NB4 (cell line): ENCODE data around the gene NAT10.

ENCODE experiments used
- DNase-seq: peaks from one replicate; pipeline ENCODE4 v3.0.0; 2010; ENCODE audit warnings: low read depth
- H3K4me3 ChIP-seq: one replicate; pipeline ENCODE4 v1.5.1; 2011; ENCODE audit warnings: mild to moderate bottlenecking, low read depth, low read length, moderate library complexity
- MYC ChIP-seq: IDR thresholded peaks from 2 replicates; pipeline ENCODE4 v1.6.1; 2011; ENCODE audit warnings: low read depth, low read length
- POLR2A ChIP-seq: IDR thresholded peaks from 2 replicates; pipeline ENCODE4 v1.6.1; 2011; ENCODE audit warnings: mild to moderate bottlenecking; ENCODE audit not compliant: insufficient read length; ENCODE audit errors: extremely low read depth
- TF ChIP-seq, protein P1 (sequence below): IDR thresholded peaks from one replicate; pipeline ENCODE4 v1.5.1; 2012; ENCODE audit warnings: low read depth, low read length
- TF ChIP-seq, protein P2 (sequence below): IDR thresholded peaks from 2 replicates; pipeline ENCODE4 v1.6.1; 2011; ENCODE audit warnings: low read depth, low read length

NAT10 gene

DNA sequence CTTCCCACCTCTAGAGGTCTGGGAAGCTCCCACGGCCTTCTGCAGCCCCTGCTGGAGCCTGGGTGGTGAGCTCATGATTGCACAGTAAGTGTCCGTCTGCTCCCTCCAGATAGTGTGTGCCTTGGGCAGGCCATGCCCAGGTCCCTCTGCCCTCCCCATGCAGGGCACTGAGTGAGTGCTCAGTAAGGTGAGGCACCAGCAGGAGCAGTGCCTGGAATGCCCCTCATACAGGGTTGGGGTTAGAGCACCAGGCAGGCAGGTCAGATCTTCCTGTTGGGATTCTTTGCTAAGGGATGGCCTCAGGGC is 50.3 kb downstream of the NAT10 start:
- no peak for DNase-seq
- H3K4me3 ChIP-seq = no peak overlapping the region
- TF ChIP-seq, protein P1, sequence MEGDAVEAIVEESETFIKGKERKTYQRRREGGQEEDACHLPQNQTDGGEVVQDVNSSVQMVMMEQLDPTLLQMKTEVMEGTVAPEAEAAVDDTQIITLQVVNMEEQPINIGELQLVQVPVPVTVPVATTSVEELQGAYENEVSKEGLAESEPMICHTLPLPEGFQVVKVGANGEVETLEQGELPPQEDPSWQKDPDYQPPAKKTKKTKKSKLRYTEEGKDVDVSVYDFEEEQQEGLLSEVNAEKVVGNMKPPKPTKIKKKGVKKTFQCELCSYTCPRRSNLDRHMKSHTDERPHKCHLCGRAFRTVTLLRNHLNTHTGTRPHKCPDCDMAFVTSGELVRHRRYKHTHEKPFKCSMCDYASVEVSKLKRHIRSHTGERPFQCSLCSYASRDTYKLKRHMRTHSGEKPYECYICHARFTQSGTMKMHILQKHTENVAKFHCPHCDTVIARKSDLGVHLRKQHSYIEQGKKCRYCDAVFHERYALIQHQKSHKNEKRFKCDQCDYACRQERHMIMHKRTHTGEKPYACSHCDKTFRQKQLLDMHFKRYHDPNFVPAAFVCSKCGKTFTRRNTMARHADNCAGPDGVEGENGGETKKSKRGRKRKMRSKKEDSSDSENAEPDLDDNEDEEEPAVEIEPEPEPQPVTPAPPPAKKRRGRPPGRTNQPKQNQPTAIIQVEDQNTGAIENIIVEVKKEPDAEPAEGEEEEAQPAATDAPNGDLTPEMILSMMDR = no peak
- TF ChIP-seq MYC (no peak), POLR2A (no peak)
- TF ChIP-seq, protein P2, sequence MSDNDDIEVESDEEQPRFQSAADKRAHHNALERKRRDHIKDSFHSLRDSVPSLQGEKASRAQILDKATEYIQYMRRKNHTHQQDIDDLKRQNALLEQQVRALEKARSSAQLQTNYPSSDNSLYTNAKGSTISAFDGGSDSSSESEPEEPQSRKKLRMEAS = no peak

DNA sequence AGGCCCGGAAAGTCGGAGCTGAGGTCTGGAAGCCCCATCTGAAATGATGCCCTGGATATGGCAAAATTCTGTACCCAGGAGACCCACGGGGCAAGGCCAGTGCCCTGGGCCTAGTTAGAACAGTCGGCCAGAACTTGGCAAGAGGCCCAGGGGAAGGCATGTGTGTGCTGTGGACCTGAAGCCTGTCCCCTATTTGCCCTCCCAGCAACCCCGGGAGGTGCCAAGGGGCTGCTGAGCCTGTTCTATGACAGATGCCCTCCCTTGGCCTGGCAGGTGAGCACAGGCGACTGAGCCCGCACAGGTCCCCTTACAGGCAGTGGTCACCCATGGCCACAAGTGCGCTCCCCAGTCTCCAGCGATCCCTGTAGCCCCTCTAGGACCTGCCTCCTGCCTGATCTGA is 51.7 kb downstream of the NAT10 start:
- no peak for TF ChIP-seq POLR2A
- TF ChIP-seq, protein P2 = no peak
- TF ChIP-seq MYC = no peak
- TF ChIP-seq, protein P1 = no peak
- no peak overlapping the region for H3K4me3 ChIP-seq
- DNase-seq = no peak

DNA sequence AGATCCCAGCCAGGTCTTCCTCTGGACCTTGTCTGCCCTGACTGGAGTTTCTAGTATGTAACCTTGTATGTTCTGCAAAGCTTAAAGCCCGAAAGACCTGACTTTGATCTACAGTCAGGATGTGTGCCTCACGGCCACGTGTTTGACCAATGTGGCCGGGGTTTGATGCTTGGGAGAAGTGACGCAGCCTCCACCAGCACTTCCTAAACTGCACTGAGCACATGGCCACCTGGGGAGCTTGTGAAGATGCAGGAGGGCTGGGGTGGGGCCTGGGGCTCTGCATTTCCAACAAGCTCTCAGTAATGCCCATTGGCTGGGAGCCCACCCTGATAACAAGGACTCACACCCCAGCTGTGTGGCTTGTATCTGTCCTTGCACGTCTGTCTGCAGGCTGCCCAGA is 53.2 kb downstream of the NAT10 start:
- TF ChIP-seq, protein P1 = no peak
- TF ChIP-seq, protein P2 = peak; percentile 39
- DNase-seq = no peak
- H3K4me3 ChIP-seq = no peak overlapping the region

DNA sequence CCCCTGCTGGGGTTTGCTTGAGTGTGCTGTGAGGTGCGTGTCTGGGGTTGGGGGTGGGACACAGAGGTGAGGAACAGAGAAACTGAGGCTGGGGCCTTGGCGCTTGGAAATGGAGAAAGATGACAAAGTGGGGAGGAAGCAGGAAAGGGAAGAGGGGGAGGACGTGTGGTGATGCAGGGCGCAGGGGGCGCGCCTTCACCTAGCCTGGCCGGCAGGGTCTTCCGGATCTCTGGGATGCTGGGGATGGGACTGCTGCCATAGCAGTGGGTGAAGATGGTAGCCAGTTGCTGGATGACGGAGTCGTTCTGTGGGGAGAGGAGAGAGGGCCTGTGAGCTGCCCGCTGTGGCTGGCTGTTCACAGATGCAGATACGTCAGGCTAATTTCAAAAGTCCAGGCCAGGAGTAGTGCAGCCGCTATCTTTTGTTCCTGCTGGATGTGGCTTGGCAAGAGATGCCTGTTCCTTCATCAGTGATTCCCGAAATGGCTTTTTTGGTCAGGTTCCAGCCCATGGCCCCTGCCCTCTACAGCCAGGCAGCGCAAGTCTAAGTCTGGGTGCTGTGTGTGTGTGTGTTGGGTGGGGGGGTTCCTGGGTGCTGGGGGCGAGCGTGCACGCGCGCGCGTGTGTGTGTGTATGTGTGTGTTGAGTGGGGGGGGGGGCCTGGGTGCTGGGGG is 54.8 kb downstream of the NAT10 start:
- DNase-seq = no peak
- TF ChIP-seq, protein P2 = no peak
- TF ChIP-seq, protein P1 = no peak
- no peak for TF ChIP-seq POLR2A
- no peak overlapping the region for H3K4me3 ChIP-seq

DNA sequence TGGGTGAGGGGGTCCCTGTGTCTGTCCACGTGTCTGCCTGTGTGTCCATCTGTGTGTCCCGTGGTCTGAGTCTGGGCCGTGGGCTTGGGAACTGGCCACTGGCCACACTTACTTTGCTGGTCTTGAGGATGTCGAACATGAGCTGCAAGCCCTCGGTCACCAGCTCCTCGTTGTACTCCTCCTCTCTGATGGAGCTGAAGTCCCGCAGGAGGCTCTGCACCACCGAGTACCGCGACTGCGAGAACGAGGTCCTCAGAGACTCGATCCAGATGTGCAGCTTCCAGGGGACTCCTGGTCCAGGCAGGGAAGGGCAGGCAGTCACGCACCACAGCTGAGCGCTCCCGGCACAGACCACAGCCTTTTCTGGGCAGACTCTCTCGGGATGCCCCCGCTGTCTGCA is 55.4 kb downstream of the NAT10 start:
- no peak for DNase-seq
- TF ChIP-seq, protein P2 = no peak
- TF ChIP-seq MYC (no peak), POLR2A (no peak)
- TF ChIP-seq, protein P1 = no peak
- H3K4me3 ChIP-seq = no peak overlapping the region

DNA sequence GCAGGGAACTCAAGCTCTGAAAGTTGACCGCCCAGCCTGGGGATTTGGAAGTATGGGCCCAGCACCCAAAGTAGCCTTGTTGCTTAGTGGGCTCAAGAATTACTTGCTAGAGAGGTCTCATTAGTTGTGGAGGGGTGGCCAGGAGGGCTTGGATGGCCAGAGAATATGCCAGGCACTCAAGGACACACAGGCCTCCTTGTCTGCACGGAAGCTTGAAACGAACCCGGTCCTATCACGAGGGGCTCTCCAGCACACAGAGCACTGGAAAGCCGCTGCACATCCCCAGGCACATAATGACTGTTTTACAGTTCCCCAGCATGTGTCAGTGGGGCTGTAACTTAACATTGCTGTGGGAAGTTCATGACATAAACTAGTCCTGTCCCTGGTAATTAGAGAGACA is 55.9 kb downstream of the NAT10 start:
- DNase-seq = no peak
- TF ChIP-seq POLR2A (no peak), MYC (no peak)
- TF ChIP-seq, protein P2 = no peak
- TF ChIP-seq, protein P1 = no peak
- H3K4me3 ChIP-seq = no peak overlapping the region
